WTC11 (cell line): ENCODE measurements around the gene ESYT2. TPM values are rescaled to one million over a fixed set of nuclear protein-coding genes. Genes with fewer than 3 reads are reported as not detected.

Source experiments
- ATAC-seq: fragments of 200-7000 bp; cut with Tn5 transposase; 2 replicates; pipeline ENCODE4 v1.10.0; 2021; ENCODE audit warnings: mild to moderate bottlenecking, moderate library complexity
- CTCF ChIA-PET: fragments of 300-600 bp; sonication (Branson Sonifier 250); formaldehyde crosslinking; loops from one replicate; lab custom pipeline; 2021; ENCODE audit warnings: antibody characterized with exemption; lab: Charles Lee
- POLR2A ChIA-PET: fragments of 350-600 bp; sonication (Branson Sonifier 250); formaldehyde crosslinking; loops from one replicate; lab custom pipeline; 2021; ENCODE audit warnings: antibody characterized with exemption; lab: Charles Lee
- DNase-seq: peaks from one replicate; pipeline ENCODE4 v3.0.0; 2021; ENCODE audit warnings: low spot score
- H3K27ac Mint-ChIP-seq: 2 replicates; pipeline ENCODE4 v1.8.0; 2021; ENCODE audit warnings: mixed read lengths
- H3K27me3 Mint-ChIP-seq: 2 replicates; pipeline ENCODE4 v1.8.0; 2021; ENCODE audit warnings: low read depth, mild to moderate bottlenecking, moderate library complexity, mixed read lengths
- H3K36me3 Mint-ChIP-seq: 2 replicates; pipeline ENCODE4 v1.8.0; 2021; ENCODE audit warnings: mixed read lengths
- H3K4me1 Mint-ChIP-seq: 2 replicates; pipeline ENCODE4 v1.8.0; 2022; ENCODE audit warnings: mixed read lengths
- H3K4me3 Mint-ChIP-seq: 2 replicates; pipeline ENCODE4 v1.8.0; 2021; ENCODE audit warnings: mild to moderate bottlenecking, moderate library complexity, mixed read lengths
- H3K9me3 Mint-ChIP-seq: 2 replicates; pipeline ENCODE4 v1.8.0; 2021; ENCODE audit warnings: mixed read lengths
- ATF1 ChIP-seq: sonication (generic); formaldehyde crosslinking; IDR thresholded peaks from 2 replicates; pipeline ENCODE4 v1.8.1; 2023; ENCODE audit warnings: mild to moderate bottlenecking, moderate library complexity, missing genetic modification reagents
- ELF4 ChIP-seq: sonication (generic); formaldehyde crosslinking; IDR thresholded peaks from 2 replicates; pipeline ENCODE4 v1.8.1; 2022; ENCODE audit warnings: low read depth, mild to moderate bottlenecking, moderate library complexity, missing genetic modification reagents
- ETV6 ChIP-seq: sonication (generic); formaldehyde crosslinking; IDR thresholded peaks from 2 replicates; pipeline ENCODE4 v1.8.1; 2022; ENCODE audit warnings: mild to moderate bottlenecking, missing genetic modification reagents
- FOXP1 ChIP-seq: sonication (generic); formaldehyde crosslinking; IDR thresholded peaks from 2 replicates; pipeline ENCODE4 v1.8.0; 2022; ENCODE audit warnings: missing genetic modification reagents, mild to moderate bottlenecking, moderate library complexity, borderline replicate concordance
- HMGA2 ChIP-seq: fragments of 250-450 bp; sonication (Bioruptor Pico); IDR thresholded peaks from 2 replicates; pipeline ENCODE4 v1.4.0; 2021; ENCODE audit warnings: mild to moderate bottlenecking, moderate library complexity
- IRF2 ChIP-seq: sonication (generic); formaldehyde crosslinking; IDR thresholded peaks from 2 replicates; pipeline ENCODE4 v1.8.0; 2022; ENCODE audit warnings: low read depth, missing genetic modification reagents, borderline replicate concordance
- KAT7 ChIP-seq: sonication (generic); formaldehyde crosslinking; IDR thresholded peaks from 2 replicates; pipeline ENCODE4 v1.8.1; 2023; ENCODE audit warnings: missing genetic modification reagents, mild to moderate bottlenecking, borderline replicate concordance
- NFE2L1 ChIP-seq: sonication (generic); formaldehyde crosslinking; IDR thresholded peaks from 2 replicates; pipeline ENCODE4 v1.8.1; 2023; ENCODE audit warnings: missing genetic modification reagents
- NFYB ChIP-seq: sonication (generic); formaldehyde crosslinking; conservative IDR thresholded peaks from 2 replicates; pipeline ENCODE4 v1.8.0; 2022; ENCODE audit warnings: low read depth, missing genetic modification reagents
- NR2C2 ChIP-seq: sonication (generic); formaldehyde crosslinking; IDR thresholded peaks from 2 replicates; pipeline ENCODE4 v1.8.0; 2022; ENCODE audit warnings: mild to moderate bottlenecking, missing genetic modification reagents
- SMAD4 ChIP-seq: sonication (generic); formaldehyde crosslinking; IDR thresholded peaks from 2 replicates; pipeline ENCODE4 v1.8.0; 2022; ENCODE audit warnings: mild to moderate bottlenecking, missing genetic modification reagents
- ZNF416 ChIP-seq: fragments of 250-450 bp; sonication (Bioruptor Pico); IDR thresholded peaks from 2 replicates; pipeline ENCODE4 v1.9.0; 2021; ENCODE audit warnings: mild to moderate bottlenecking, inconsistent platforms
- total RNA-seq: library from RNA; stranded (reverse); gene quantifications from 3 replicates; pipeline ENCODE4 v1.2.3, GENCODE V29; 2021
- TF ChIP-seq, protein P1 (sequence below): sonication (generic); formaldehyde crosslinking; IDR thresholded peaks from 2 replicates; pipeline ENCODE4 v1.8.0; 2023; ENCODE audit warnings: mild to moderate bottlenecking, missing genetic modification reagents
- TF ChIP-seq, protein P2 (sequence below): sonication (generic); formaldehyde crosslinking; IDR thresholded peaks from 2 replicates; pipeline ENCODE4 v1.8.0; 2022; ENCODE audit warnings: mild to moderate bottlenecking, missing genetic modification reagents
- TF ChIP-seq, protein P3 (sequence below): sonication (generic); formaldehyde crosslinking; IDR thresholded peaks from 2 replicates; pipeline ENCODE4 v1.8.0; 2022; ENCODE audit warnings: mild to moderate bottlenecking, missing genetic modification reagents
- TF ChIP-seq, protein P4 (sequence below): sonication (generic); formaldehyde crosslinking; IDR thresholded peaks from 2 replicates; pipeline ENCODE4 v1.8.1; 2023; ENCODE audit warnings: mild to moderate bottlenecking, moderate library complexity, missing genetic modification reagents
- TF ChIP-seq, protein P5 (sequence below): sonication (generic); formaldehyde crosslinking; IDR thresholded peaks from 2 replicates; pipeline ENCODE4 v1.8.1; 2023; ENCODE audit warnings: mild to moderate bottlenecking, missing genetic modification reagents, borderline replicate concordance
- TF ChIP-seq, protein P6 (sequence below): fragments of 200-600 bp; IDR thresholded peaks from 2 replicates; pipeline ENCODE4 v1.8.0; 2022; ENCODE audit warnings: antibody characterized with exemption
- TF ChIP-seq, protein P7 (sequence below): sonication (generic); formaldehyde crosslinking; IDR thresholded peaks from 2 replicates; pipeline ENCODE4 v1.8.1; 2023; ENCODE audit warnings: mild to moderate bottlenecking, missing genetic modification reagents

ESYT2 gene
- total RNA-seq, 1 experiment from 2014 or later: 45.1 TPM

DNA sequence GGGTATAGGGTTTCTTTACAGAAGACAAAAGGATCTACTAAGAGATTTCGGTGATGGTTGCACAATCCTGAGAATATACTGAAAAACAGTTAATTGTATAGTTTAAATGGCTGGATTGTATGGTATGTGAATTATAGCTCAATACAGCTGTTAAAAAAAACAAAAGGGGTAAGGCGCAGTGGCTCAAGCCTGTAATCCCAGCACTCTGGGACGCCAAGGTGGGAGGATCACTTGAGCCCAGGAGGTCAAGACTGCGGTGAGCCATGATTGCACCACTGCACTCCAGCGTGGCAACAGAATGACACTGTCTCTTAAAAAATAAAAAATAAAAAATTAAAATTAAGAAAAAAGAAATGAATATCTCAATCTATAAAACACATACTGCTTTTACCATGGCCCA, 18.5 kb downstream of the ESYT2 start:
- Mint-ChIP-seq H3K9me3 (peaks cover 12% of the 10 kb centered on the region), H3K36me3 (peaks cover 40% of the 10 kb centered on the region), H3K4me1 (peaks cover 45% of the 10 kb centered on the region), H3K27ac (no peak overlapping the region), H3K27me3 (no peaks in the 10 kb centered on the region), H3K4me3 (no peak overlapping the region)
- DNase-seq (no peak), ATAC-seq (no peak)
- POLR2A ChIA-PET: no interaction called here
- no peak for TF ChIP-seq NR2C2 (CRISPR knock-in tag)
- TF ChIP-seq IRF2 (CRISPR knock-in tag): no peak
- TF ChIP-seq ETV6 (CRISPR knock-in tag): no peak
- CTCF ChIA-PET: no interaction called here

DNA sequence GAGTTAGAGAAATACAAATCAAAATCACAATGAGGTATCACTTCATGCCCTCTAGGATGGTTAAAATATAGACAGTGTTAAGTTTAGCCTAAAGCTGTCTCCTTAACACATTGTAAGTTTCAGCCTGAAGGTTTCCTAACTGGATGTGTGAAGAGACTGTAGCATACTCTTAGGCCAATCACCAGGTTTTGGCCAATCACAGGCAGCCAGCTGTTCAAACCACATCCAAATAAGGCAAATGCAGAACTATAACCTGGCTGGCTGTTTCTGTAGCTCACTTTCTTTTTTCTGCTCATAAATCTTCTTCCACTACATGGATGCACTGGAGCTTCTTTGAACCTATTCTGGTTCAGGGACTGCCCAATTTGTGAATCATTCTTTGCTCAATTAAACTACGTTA, 19.7 kb downstream of the ESYT2 start:
- DNase-seq (no peak), ATAC-seq (no peak)
- peaks cover 52% of the 10 kb centered on the region for H3K36me3 Mint-ChIP-seq
- H3K27ac Mint-ChIP-seq: no peak overlapping the region
- H3K27me3 Mint-ChIP-seq: no peaks in the 10 kb centered on the region
- POLR2A ChIA-PET: interaction anchor here (0.6 kb wide), 1 partner anchor 104 kb away, joined by 3 read pairs; no protein-coding TSS in a partner anchor
- H3K9me3 Mint-ChIP-seq: peaks cover 21% of the 10 kb centered on the region
- H3K4me1 Mint-ChIP-seq: peaks cover 33% of the 10 kb centered on the region
- CTCF ChIA-PET: no interaction called here
- no peak overlapping the region for H3K4me3 Mint-ChIP-seq
- TF ChIP-seq, protein P1, sequence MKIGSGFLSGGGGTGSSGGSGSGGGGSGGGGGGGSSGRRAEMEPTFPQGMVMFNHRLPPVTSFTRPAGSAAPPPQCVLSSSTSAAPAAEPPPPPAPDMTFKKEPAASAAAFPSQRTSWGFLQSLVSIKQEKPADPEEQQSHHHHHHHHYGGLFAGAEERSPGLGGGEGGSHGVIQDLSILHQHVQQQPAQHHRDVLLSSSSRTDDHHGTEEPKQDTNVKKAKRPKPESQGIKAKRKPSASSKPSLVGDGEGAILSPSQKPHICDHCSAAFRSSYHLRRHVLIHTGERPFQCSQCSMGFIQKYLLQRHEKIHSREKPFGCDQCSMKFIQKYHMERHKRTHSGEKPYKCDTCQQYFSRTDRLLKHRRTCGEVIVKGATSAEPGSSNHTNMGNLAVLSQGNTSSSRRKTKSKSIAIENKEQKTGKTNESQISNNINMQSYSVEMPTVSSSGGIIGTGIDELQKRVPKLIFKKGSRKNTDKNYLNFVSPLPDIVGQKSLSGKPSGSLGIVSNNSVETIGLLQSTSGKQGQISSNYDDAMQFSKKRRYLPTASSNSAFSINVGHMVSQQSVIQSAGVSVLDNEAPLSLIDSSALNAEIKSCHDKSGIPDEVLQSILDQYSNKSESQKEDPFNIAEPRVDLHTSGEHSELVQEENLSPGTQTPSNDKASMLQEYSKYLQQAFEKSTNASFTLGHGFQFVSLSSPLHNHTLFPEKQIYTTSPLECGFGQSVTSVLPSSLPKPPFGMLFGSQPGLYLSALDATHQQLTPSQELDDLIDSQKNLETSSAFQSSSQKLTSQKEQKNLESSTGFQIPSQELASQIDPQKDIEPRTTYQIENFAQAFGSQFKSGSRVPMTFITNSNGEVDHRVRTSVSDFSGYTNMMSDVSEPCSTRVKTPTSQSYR (CRISPR knock-in tag): no peak
- TF ChIP-seq SMAD4 (no peak), FOXP1 (CRISPR knock-in tag) (no peak), ATF1 (CRISPR knock-in tag) (no peak), ELF4 (CRISPR knock-in tag) (no peak), ZNF416 (CRISPR knock-in tag) (no peak), KAT7 (no peak), NFE2L1 (CRISPR knock-in tag) (no peak), NFYB (CRISPR knock-in tag) (no peak), HMGA2 (CRISPR knock-in tag) (no peak)
- TF ChIP-seq, protein P2, sequence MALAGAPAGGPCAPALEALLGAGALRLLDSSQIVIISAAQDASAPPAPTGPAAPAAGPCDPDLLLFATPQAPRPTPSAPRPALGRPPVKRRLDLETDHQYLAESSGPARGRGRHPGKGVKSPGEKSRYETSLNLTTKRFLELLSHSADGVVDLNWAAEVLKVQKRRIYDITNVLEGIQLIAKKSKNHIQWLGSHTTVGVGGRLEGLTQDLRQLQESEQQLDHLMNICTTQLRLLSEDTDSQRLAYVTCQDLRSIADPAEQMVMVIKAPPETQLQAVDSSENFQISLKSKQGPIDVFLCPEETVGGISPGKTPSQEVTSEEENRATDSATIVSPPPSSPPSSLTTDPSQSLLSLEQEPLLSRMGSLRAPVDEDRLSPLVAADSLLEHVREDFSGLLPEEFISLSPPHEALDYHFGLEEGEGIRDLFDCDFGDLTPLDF (CRISPR knock-in tag): no peak
- TF ChIP-seq, protein P3, sequence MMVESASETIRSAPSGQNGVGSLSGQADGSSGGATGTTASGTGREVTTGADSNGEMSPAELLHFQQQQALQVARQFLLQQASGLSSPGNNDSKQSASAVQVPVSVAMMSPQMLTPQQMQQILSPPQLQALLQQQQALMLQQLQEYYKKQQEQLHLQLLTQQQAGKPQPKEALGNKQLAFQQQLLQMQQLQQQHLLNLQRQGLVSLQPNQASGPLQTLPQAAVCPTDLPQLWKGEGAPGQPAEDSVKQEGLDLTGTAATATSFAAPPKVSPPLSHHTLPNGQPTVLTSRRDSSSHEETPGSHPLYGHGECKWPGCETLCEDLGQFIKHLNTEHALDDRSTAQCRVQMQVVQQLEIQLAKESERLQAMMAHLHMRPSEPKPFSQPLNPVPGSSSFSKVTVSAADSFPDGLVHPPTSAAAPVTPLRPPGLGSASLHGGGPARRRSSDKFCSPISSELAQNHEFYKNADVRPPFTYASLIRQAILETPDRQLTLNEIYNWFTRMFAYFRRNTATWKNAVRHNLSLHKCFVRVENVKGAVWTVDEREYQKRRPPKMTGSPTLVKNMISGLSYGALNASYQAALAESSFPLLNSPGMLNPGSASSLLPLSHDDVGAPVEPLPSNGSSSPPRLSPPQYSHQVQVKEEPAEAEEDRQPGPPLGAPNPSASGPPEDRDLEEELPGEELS (CRISPR knock-in tag): no peak
- TF ChIP-seq, protein P4, sequence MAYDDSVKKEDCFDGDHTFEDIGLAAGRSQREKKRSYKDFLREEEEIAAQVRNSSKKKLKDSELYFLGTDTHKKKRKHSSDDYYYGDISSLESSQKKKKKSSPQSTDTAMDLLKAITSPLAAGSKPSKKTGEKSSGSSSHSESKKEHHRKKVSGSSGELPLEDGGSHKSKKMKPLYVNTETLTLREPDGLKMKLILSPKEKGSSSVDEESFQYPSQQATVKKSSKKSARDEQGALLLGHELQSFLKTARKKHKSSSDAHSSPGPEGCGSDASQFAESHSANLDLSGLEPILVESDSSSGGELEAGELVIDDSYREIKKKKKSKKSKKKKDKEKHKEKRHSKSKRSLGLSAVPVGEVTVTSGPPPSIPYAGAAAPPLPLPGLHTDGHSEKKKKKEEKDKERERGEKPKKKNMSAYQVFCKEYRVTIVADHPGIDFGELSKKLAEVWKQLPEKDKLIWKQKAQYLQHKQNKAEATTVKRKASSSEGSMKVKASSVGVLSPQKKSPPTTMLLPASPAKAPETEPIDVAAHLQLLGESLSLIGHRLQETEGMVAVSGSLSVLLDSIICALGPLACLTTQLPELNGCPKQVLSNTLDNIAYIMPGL (CRISPR knock-in tag): no peak
- TF ChIP-seq, protein P5, sequence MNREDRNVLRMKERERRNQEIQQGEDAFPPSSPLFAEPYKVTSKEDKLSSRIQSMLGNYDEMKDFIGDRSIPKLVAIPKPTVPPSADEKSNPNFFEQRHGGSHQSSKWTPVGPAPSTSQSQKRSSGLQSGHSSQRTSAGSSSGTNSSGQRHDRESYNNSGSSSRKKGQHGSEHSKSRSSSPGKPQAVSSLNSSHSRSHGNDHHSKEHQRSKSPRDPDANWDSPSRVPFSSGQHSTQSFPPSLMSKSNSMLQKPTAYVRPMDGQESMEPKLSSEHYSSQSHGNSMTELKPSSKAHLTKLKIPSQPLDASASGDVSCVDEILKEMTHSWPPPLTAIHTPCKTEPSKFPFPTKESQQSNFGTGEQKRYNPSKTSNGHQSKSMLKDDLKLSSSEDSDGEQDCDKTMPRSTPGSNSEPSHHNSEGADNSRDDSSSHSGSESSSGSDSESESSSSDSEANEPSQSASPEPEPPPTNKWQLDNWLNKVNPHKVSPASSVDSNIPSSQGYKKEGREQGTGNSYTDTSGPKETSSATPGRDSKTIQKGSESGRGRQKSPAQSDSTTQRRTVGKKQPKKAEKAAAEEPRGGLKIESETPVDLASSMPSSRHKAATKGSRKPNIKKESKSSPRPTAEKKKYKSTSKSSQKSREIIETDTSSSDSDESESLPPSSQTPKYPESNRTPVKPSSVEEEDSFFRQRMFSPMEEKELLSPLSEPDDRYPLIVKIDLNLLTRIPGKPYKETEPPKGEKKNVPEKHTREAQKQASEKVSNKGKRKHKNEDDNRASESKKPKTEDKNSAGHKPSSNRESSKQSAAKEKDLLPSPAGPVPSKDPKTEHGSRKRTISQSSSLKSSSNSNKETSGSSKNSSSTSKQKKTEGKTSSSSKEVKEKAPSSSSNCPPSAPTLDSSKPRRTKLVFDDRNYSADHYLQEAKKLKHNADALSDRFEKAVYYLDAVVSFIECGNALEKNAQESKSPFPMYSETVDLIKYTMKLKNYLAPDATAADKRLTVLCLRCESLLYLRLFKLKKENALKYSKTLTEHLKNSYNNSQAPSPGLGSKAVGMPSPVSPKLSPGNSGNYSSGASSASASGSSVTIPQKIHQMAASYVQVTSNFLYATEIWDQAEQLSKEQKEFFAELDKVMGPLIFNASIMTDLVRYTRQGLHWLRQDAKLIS (CRISPR knock-in tag): no peak
- TF ChIP-seq, protein P6, sequence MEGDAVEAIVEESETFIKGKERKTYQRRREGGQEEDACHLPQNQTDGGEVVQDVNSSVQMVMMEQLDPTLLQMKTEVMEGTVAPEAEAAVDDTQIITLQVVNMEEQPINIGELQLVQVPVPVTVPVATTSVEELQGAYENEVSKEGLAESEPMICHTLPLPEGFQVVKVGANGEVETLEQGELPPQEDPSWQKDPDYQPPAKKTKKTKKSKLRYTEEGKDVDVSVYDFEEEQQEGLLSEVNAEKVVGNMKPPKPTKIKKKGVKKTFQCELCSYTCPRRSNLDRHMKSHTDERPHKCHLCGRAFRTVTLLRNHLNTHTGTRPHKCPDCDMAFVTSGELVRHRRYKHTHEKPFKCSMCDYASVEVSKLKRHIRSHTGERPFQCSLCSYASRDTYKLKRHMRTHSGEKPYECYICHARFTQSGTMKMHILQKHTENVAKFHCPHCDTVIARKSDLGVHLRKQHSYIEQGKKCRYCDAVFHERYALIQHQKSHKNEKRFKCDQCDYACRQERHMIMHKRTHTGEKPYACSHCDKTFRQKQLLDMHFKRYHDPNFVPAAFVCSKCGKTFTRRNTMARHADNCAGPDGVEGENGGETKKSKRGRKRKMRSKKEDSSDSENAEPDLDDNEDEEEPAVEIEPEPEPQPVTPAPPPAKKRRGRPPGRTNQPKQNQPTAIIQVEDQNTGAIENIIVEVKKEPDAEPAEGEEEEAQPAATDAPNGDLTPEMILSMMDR: no peak
- TF ChIP-seq, protein P7, sequence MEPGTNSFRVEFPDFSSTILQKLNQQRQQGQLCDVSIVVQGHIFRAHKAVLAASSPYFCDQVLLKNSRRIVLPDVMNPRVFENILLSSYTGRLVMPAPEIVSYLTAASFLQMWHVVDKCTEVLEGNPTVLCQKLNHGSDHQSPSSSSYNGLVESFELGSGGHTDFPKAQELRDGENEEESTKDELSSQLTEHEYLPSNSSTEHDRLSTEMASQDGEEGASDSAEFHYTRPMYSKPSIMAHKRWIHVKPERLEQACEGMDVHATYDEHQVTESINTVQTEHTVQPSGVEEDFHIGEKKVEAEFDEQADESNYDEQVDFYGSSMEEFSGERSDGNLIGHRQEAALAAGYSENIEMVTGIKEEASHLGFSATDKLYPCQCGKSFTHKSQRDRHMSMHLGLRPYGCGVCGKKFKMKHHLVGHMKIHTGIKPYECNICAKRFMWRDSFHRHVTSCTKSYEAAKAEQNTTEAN (CRISPR knock-in tag): no peak
